Hepatocyte (in vitro differentiated cells): ENCODE results near the gene DNAI2. TPM values are rescaled to one million over a fixed set of nuclear protein-coding genes. Genes with fewer than 3 reads are reported as not detected.

Experiments
- DNase-seq: peaks from one replicate; pipeline ENCODE4 v3.0.0-alpha.2; 2016; ENCODE audit warnings: low spot score
- H2AFZ ChIP-seq: fragments of 200-600 bp; sonication (generic); 2 replicates; pipeline ENCODE4 v1.6.0; 2016; ENCODE audit warnings: antibody characterized with exemption, mild to moderate bottlenecking
- H3K27ac ChIP-seq: fragments of 200-600 bp; sonication (generic); 2 replicates; pipeline ENCODE4 v1.5.1; 2016; ENCODE audit warnings: mild to moderate bottlenecking
- H3K27me3 ChIP-seq: fragments of 200-600 bp; sonication (generic); 2 replicates; pipeline ENCODE4 v1.6.1; 2016
- H3K36me3 ChIP-seq: fragments of 200-600 bp; sonication (generic); replicated peaks from 2 replicates; pipeline ENCODE4 v1.5.1; 2016; ENCODE audit warnings: low read depth; ENCODE audit not compliant: insufficient read depth
- H3K4me1 ChIP-seq: fragments of 200-600 bp; sonication (generic); 2 replicates; pipeline ENCODE4 v1.5.1; 2016; ENCODE audit warnings: mild to moderate bottlenecking, moderate library complexity; ENCODE audit not compliant: insufficient read depth
- H3K4me2 ChIP-seq: fragments of 200-600 bp; sonication (generic); 2 replicates; pipeline ENCODE4 v1.6.0; 2016
- H3K4me3 ChIP-seq: fragments of 200-600 bp; sonication (generic); 2 replicates; pipeline ENCODE4 v1.5.1; 2016; ENCODE audit warnings: mild to moderate bottlenecking
- H3K79me2 ChIP-seq: fragments of 200-600 bp; sonication (generic); 2 replicates; pipeline ENCODE4 v1.6.0; 2017; ENCODE audit warnings: mild to moderate bottlenecking
- H3K9me2 ChIP-seq: fragments of 200-600 bp; sonication (generic); replicated peaks from 2 replicates; pipeline ENCODE4 v1.6.0; 2017; ENCODE audit warnings: mild to moderate bottlenecking; ENCODE audit not compliant: insufficient read depth
- H3K9me3 ChIP-seq: fragments of 200-600 bp; sonication (generic); 2 replicates; pipeline ENCODE4 v1.5.1; 2016; ENCODE audit warnings: low read depth, mild to moderate bottlenecking
- H4K20me1 ChIP-seq: fragments of 200-600 bp; sonication (generic); 2 replicates; pipeline ENCODE4 v1.6.0; 2016; ENCODE audit warnings: mild to moderate bottlenecking; ENCODE audit not compliant: insufficient read depth, poor library complexity, severe bottlenecking
- CTCF ChIP-seq: fragments of 200-600 bp; sonication (generic); IDR thresholded peaks from 2 replicates; pipeline ENCODE4 v1.5.1; 2016; ENCODE audit warnings: antibody characterized with exemption, mild to moderate bottlenecking; ENCODE audit not compliant: poor library complexity
- EZH2 ChIP-seq: fragments of 200-600 bp; sonication (generic); IDR thresholded peaks from 2 replicates; pipeline ENCODE4 v1.6.1; 2016; ENCODE audit warnings: antibody characterized with exemption, mild to moderate bottlenecking, borderline replicate concordance
- EZH2phosphoT487 ChIP-seq: fragments of 200-600 bp; sonication (generic); IDR thresholded peaks from one replicate; pipeline ENCODE4 v1.6.1; 2018; ENCODE audit warnings: antibody characterized with exemption, mild to moderate bottlenecking, low read depth, moderate library complexity; ENCODE audit not compliant: unreplicated experiment, severe bottlenecking
- WGBS: methylation state at CpG from one replicate; pipeline ENCODE4 v1.1.6; 2016; ENCODE audit warnings: low lambda C conversion rate; ENCODE audit errors: missing lambda C conversion rate; 5-methylcytosine and 5-hydroxymethylcytosine counted together
- polyA plus RNA-seq: library from polyadenylated mRNA; unstranded; fragments of >200 nt; fragmentation: Nextera tagmentation; extraction: Ambion mirVana; gene quantifications from 2 replicates; pipeline ENCODE4 v1.2.1, GENCODE V29; 2016
- total RNA-seq: library from RNA; depleted of rRNA; stranded (reverse); fragments of >200 nt; gene quantifications from 2 replicates; pipeline ENCODE4 v1.2.3, GENCODE V29; 2014

DNAI2 gene
- total and polyA plus RNA-seq, 2 experiments from 2014 or later: not detected

GRCh38 chr17:74345433-74346241 is 71.6 kb downstream of the DNAI2 start:
- Histone ChIP-seq H3K79me2 (no peaks in the 10 kb centered on the region), H3K27ac (no peak overlapping the region), H3K4me1 (no peaks in the 10 kb centered on the region), H2AFZ (no peak overlapping the region), H3K9me2 (no peaks in the 10 kb centered on the region), H4K20me1 (no peaks in the 10 kb centered on the region), H3K9me3 (no peaks in the 10 kb centered on the region), H3K27me3 (peaks cover 15% of the 10 kb centered on the region), H3K36me3 (no peaks in the 10 kb centered on the region), H3K4me2 (no peak overlapping the region), H3K4me3 (no peak overlapping the region)
- no peak for DNase-seq
- 81% methylated on average over 13 of the region's 13 CpGs for WGBS
- no peak for TF ChIP-seq CTCF
- no peak for TF ChIP-seq EZH2phosphoT487
- TF ChIP-seq EZH2: no peak

GRCh38 chr17:74347646-74348045 is 73.6 kb downstream of the DNAI2 start:
- H3K4me2 ChIP-seq: no peak overlapping the region
- H3K27me3 ChIP-seq: peaks cover 34% of the 10 kb centered on the region
- no peak overlapping the region for H2AFZ ChIP-seq
- H3K9me2 ChIP-seq: no peaks in the 10 kb centered on the region
- 85% methylated on average over 14 of the region's 14 CpGs for WGBS
- no peaks in the 10 kb centered on the region for H3K4me1 ChIP-seq
- no peaks in the 10 kb centered on the region for H3K36me3 ChIP-seq
- no peaks in the 10 kb centered on the region for H4K20me1 ChIP-seq
- DNase-seq: no peak
- H3K4me3 ChIP-seq: no peak overlapping the region
- TF ChIP-seq EZH2phosphoT487 (no peak), CTCF (no peak), EZH2 (no peak)
- no peaks in the 10 kb centered on the region for H3K9me3 ChIP-seq
- H3K79me2 ChIP-seq: no peaks in the 10 kb centered on the region
- no peak overlapping the region for H3K27ac ChIP-seq

GRCh38 chr17:74349120-74349519 is 75.1 kb downstream of the DNAI2 start:
- Histone ChIP-seq H3K4me3 (no peak overlapping the region), H3K9me2 (no peaks in the 10 kb centered on the region), H3K27me3 (peaks cover 48% of the 10 kb centered on the region), H3K9me3 (no peaks in the 10 kb centered on the region), H3K27ac (no peak overlapping the region), H3K79me2 (no peaks in the 10 kb centered on the region), H3K4me2 (no peak overlapping the region), H3K36me3 (no peaks in the 10 kb centered on the region), H4K20me1 (no peaks in the 10 kb centered on the region), H2AFZ (no peak overlapping the region), H3K4me1 (no peaks in the 10 kb centered on the region)
- TF ChIP-seq EZH2 (no peak), CTCF (no peak), EZH2phosphoT487 (no peak)
- 91% methylated on average over 18 of the region's 19 CpGs for WGBS
- DNase-seq: no peak
